HG03571 (cell line): ENCODE results near the gene TMEM167B.
"Not testable (repeated sequence)": the region's sequence is repeated elsewhere in the genome, so short reads cannot be mapped to it uniquely, and the experiment has no call there.

Experiments used
- ATAC-seq: cut with Tn5 transposase; IDR thresholded peaks from one replicate; pipeline ENCODE4 v1.9.1; 2021; ENCODE audit not compliant: unreplicated experiment

TMEM167B gene

DNA sequence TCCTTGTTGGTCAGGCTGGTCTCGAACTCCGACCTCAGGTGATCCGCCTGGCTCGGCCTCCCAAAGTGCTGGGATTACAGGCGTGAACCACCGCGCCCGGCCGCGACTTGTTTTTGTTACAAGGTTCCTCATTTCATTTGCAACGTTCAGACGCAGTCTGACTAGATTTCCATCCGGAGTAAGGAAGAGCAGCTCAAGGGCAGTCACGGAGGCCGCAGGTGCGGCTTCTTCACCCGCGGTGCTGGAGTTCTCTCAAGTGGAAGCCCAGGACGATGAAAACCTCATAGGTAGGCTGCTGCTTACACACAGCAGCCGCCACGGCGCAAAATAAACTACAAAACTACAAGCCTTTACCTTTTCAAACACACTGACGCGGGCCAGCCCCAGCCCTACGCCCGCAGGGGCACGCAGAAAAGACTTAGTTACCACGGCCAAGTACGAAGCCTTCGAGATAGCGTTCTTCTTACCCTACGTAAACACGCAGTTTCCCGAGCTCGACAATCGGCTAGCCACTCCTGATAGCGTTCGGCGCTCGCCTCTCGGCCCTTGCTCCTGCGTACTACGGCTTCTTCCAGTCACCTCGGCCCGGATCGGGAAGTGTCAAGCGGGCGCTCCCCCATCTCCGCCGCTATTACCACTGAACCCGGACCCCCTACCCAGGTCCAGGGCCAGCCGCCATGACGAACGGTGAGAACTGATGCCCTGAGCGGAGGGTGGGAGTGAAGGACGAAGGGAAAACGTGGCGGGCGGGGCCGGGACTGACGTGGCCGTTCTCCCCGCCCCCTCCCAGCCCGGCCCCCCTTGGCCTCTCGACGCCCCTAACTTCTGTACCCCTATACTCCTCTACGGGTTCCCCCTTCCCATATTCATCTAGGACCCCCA, at the start of gene TMEM167B:
TMEM167B (plus strand) TSS at position 569 of the 882 bp plus-strand sequence; CDS start at position 678, 109 bp downstream.
- peak; percentile 87 for ATAC-seq

DNA sequence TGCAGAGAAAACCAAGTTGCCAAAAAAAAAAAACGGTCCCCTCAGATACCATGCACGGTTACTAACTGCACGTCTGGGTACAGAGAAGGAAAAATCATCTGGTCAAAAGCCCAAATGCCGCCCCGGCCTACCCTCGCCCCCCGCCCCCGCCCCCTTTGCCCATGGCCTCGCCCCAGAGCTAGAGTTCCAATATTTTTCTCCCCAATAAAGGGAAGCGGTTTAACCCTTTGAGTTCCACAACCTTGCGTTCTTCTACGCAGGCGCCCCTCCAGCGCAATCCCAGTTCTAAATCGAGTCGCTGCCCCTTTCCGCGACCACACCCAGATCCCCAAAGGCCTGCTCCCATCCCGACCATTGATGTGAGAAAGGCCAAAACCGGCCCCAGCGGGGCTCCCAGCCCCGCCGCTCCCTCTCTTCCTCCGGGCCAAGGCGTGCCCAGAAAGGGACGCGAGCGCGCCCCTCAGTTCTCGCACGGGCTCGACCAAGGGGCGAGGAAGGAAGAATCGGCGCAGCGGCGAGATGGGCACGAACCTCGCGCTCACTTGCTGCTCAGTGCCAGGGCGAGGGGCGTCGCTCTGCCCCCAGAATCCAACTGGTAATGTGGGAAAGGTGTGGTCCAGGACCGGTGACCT, 49.5 kb upstream of the TMEM167B start:
- ATAC-seq: peak; percentile 19

DNA sequence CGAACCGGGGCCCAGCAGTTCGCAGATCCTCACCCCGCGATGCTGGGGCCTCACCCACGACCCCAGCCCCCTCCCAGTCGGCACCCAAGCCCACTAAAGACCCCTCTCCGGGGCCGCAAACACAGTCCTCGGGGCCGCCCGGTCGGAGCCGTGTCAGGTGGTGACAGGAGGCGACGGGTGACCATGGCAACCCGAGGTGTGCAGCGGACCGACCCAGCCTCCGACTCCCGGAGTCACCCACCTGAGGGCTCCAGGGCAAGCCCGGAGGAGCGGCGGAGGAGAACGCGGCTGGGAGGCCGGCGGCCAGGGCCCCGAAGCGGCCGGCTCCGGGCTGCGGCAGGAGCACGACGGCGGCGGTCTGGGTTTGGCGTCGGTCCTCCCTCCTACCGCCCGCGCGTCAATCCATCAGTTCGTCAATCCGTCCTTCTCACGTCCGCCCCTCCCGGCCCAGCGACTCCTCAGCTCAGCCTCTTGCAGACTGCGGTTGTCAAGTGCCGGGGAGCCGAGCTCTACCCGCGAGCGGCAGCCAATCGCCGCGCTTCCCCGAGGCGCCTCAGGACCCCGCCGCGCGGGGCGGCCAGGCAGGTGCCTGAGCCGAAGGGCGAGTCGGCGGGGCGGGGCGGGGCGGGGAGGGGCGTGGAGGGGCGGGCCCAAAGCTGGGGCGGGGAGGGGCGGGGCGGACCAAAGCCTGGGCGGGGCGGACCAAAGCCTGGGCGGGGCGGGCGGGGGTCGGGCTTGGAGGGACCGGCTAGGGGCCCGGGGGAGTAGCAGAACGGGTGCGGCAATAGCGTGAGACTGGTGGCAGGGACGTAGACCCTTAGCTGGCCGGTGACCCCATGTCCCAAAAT, 48.7 kb upstream of the TMEM167B start, which contains the start of gene WDR47:
WDR47 (minus strand) TSS at position 482 of the 848 bp plus-strand sequence. CDS start 18,590 bp downstream, outside the sequence.
- peak; percentile 96 for ATAC-seq

DNA sequence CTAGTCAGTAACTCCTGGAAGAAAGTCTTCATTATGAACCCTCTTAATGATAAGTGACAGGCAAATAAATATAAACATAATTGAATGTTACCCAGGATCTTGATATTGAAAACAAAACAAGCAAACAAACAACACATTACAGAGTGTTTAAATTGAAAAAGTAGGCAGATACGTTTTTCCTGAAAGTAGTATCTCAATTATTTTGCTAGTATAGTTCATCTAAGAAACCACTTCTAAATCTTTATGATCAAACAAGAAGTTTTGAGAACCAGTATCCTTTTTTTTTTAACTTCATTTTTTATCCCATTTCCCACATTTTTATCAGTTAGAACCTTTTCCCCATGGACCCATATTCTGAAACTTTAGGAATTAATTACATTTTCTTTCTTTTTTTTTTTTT, 45.0 kb upstream of the TMEM167B start:
- ATAC-seq: no peak

GRCh38 chr1:109046671-109047070, 43.9 kb upstream of the TMEM167B start:
- no peak for ATAC-seq

GRCh38 chr1:109047339-109047738, 43.2 kb upstream of the TMEM167B start:
- no peak for ATAC-seq

DNA sequence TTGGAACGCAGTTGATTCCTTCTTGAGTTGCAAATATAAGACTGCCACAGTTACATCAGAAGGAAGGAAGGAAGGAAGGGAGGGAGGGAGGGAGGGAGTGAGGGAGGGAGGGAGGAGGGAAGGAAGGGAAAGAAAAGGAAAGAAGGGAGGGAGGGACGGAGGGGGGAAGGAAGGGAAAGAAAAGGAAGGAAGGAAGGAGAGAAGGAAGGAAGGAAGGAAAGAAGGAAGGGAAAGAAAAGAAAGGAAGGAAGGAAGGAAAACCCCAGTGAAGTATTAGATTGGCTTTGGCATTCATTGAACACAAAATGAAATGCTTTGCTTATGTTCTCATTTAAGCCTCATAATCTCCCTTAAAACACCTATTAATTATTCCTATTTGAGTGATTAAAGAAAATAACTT, 42.2 kb upstream of the TMEM167B start:
- no peak for ATAC-seq

DNA sequence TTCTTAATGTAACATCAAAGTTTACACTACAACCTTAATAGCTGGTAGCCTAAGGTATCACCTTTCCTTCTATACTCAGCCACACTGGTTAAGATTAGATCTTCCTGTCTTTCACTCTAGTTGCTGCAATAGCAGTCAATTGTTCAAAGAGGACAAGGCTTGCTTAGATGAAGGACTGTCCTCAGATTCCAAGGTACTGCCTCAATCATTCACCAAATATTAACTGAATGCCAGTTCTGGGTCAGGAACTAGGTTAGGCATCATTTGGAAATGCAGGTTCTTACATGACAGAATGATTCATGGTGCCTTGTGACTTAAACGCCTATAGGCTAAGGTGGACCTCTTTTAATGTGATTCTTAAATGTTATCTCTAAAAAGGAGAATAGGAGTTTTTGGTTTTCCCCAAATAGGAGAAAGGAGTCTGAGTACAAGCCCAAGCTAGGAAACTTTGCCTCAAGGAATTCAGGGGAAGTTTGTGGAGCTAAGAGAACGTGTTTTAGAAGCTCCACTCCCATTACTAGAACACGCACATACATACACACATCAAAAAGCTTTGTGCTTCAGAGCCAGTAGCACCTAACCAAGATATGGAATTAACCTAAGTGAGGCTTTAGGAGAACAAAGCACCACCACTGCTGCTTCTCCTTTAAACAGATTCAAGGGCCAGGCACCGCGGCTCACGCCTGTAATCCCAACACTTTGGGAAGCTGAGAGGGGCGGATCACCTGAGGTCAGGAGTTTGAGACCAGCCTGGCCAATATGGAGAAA, 40.2 kb upstream of the TMEM167B start:
- ATAC-seq: no peak

GRCh38 chr1:109052145-109052544, 38.4 kb upstream of the TMEM167B start:
- ATAC-seq: not testable (repeated sequence)

DNA sequence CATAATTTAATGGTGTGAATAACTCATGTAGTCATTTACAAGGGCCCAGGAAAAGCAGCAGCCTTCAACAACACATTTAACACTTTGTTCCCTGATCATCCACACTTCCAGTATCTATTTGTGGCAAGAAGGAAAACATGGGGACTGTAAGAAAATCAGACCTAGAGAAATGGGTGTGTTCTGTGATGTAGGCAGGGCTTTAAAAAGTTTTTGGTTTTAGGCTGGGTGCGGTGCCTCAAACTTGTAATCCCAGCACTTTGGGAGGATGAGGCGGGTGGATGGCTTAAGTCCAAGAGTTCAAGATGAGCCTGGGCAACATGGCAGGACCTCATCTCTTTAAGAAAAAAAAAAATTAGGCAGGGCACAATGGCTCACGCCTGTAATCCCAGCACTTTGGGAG, 34.5 kb upstream of the TMEM167B start:
- ATAC-seq: no peak

DNA sequence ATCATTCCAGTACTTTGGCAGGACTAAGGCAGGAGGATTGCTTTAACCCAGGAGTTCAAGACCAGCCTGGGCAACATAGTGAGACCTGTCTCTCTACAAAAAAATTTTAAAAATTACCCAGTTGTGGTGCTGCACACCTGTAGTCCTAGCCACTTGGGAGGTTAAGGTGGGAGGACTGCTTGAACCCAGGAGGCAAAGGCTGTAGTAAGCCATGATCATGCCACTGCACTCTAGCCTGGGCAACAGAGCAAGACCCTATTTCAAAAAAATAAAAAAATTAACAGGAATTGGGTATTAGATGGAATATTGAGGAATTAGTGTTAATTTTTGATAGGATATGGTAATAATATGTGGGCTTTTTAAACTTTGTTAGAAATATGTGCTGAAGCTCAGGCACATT, 31.5 kb upstream of the TMEM167B start:
- ATAC-seq: no peak

- no peak for ATAC-seq
Measured at GRCh38 chr1:109060707-109061106, 29.9 kb upstream of the TMEM167B start.

- ATAC-seq: no peak
Measured at GRCh38 chr1:109061183-109061582, 29.4 kb upstream of the TMEM167B start.

DNA sequence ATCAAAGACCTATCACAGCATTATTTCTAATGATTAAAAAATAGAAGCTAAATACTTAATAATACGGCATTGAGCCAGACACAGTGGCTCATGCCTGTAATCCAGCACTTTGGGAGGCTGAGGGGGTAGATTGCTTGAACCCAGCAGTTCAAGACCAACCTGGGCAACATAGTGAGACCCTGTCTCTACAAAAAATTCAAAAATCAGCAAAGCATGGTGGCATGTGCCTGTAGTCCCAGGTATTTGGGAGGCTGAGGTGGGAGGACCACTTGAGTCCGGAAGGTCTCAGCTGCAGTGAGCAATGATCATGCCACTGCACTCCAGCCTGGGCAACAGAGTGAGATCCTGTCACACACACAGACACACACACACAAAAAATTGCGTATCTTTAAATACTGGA, 25.4 kb upstream of the TMEM167B start:
- ATAC-seq: no peak

GRCh38 chr1:109067883-109068282, 22.7 kb upstream of the TMEM167B start:
- no peak for ATAC-seq

GRCh38 chr1:109069294-109069693, 21.3 kb upstream of the TMEM167B start:
- ATAC-seq: no peak

DNA sequence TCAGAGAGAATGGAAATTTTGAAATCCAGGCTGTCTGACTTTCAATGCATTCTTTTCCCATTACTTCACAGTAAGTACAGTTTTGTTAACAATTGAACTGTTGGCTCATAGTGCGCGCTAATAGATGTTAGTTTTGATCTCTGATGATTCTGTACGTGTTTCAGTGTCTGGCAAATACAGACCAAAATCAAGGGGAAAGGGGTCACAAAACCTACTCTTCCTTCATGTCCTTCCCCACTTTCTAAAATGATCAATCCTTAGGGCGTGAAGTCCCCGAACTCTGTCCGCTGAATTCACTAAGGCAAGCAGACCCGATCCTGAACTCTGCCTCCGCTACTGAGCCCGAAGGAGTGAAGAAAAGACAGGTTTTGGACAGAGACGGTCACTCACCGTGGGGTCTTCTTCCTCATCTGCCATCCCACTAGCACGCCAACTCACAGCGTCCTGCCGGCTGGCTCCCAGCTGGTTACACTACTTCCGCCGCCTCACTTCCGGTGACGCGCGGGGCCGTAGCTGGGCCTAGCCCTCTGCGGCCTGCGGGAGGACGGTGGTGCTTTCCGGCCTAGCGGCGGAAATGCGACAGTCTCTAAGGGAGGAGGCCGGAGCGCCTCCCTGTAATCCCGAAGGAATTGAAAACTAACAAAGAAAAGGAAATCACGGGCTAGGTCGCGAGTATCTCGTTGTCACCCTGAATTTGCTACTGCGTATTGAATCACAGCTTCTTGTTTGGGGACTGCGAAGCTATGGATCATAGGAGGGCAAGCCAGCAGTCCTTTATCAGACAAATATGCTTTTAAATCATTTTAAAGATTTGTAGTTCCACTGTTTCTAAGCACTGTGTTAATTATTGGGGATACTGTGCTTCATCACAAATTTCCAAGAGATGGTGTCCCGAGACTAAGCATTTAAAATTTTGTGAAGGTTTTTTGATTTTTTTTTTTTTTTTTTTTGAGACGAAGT, 14.8 kb upstream of the TMEM167B start, which contains the start of gene TAF13:
TAF13 (minus strand) TSS at position 473 of the 960 bp plus-strand sequence; CDS start at position 417, 56 bp downstream.
- ATAC-seq: peak; percentile 99

GRCh38 chr1:109078317-109078716, 12.2 kb upstream of the TMEM167B start:
- no peak for ATAC-seq

- ATAC-seq: no peak
Measured at GRCh38 chr1:109079240-109079622, 11.3 kb upstream of the TMEM167B start.
